ENCODE data around the gene SLC5A10. TPM values are rescaled to one million over a fixed set of nuclear protein-coding genes. Genes with fewer than 3 reads are reported as not detected.
A peak's percentile ranks its signal among the peaks of the same experiment; 100 is the strongest.
"Not testable (repeated sequence)": the region's sequence is repeated elsewhere in the genome, so short reads cannot be mapped to it uniquely, and the experiment has no call there.

Gene SLC5A10
- total RNA-seq, 1 experiment from 2014 or later = not detected

DNA sequence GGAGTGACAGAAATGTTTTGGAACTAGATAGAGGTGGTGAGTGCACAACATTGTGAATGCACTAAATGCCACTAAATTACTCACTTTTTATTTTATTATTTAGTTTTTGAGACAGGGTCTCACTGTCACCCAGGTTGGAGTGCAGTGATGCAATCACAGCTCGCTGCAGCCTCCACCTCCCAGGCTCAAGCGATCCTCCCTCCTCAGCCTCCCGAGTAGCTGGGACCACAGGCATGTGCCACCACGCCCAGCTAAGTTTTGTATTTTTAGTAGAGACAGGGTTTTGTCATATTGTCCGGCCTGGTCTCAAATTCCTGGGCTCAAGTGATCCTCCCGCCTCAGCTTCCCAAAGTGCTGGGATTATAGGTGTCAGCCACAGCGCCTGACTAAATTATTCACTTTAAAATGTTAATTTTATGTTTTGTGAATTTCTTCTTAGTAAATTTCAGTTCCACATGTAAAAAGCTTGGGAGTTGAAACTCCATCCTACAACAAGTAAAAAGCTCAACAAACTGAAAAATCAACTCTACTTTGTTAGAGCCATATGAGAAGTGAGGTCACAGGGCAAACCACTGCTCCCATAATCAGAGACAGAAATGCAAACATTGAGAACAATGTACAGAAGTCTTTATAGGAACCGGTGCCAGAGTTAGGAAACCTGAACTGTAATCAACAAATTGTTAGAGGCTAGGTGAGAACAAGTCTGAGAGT, 13.8 kb upstream of the SLC5A10 start:
- no peak for DNase-seq (ENCODE audit: low read depth)
- in situ Hi-C loops (cut with HindIII; ENCODE audit: low pct_unique_long_range_greater_than_20kb, low sequenced_read_pairs) = no loop called here

DNA sequence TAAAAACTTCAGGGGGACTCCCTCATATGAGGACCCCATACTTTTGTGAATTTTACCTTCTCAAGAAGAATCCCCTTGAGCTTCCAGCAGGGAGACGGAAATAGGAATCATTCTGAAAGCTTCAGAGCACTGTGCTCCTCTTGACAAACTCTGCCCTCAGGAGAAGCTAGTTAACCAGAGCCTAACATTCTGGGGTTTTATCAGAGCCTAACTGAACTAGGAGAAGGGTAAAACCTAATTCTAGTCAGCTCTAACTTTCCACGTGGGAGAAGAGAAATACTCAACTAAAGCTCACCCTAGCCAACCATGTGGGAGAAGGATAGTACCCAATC, 13.3 kb upstream of the SLC5A10 start:
- no peak for DNase-seq (ENCODE audit: low read depth)
- in situ Hi-C loops (cut with HindIII; ENCODE audit: low pct_unique_long_range_greater_than_20kb, low sequenced_read_pairs) = no loop called here

DNA sequence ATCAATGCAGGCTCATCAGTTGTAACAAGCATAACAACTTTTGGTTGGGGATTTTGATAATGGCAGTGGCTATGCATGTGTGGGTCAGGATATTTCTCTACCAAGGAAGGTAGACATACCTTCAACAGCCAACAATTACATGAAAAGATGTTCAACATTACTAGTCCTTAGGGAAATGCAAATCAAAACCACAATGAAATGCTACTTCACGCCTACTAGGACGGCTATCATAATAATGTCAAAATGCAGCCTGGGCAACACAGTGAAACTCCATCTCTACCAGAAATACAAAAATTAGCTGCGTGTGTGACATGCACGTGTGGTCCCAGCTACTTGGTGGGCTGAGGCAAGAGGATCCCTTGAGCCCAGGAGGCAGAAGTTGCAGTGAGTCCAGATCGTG, 7.3 kb upstream of the SLC5A10 start:
- in situ Hi-C loops (cut with HindIII; ENCODE audit: low pct_unique_long_range_greater_than_20kb, low sequenced_read_pairs) = no loop called here
- DNase-seq (ENCODE audit: low read depth) = no peak

DNA sequence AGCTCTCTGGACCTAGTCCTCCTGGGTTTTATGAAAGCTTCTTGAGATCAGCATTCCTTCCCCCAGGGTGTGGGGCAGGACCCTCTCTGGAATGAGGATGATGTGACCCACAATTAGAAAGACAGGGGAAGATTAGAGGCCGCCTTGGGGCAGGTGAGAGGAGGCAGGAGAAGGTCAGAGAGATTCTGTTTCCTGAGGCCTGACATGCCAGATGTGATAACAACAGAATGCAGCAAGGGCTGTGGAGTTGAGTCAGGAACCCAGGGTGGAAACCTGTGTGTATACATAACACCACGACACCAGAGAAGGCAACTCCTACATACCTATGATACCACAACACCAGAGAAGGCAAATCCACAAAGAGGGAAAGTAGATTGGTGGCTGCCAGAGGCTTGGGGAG, 5.4 kb upstream of the SLC5A10 start:
- in situ Hi-C loops (cut with HindIII; ENCODE audit: low pct_unique_long_range_greater_than_20kb, low sequenced_read_pairs) = no loop called here
- no peak for DNase-seq (ENCODE audit: low read depth)

DNA sequence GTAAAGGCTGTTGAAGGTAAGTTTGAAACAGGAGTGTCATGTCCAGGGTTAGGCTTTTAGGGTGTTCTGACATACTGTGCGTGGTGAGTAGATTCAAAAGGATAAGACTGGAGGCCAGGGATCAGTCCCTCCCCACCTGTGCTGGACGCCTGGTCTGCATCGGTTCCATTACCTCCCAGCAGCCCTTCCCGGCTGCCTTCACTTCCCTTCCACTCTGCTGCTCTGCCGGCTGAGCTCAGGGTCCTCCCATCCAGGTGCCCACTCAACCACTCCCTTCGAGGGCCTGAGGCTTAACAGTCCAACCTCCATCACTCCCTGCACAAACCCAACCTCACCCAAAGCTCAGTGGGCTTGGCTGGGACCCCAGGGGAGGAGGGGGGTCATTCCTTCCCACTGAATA, 4.1 kb upstream of the SLC5A10 start:
- DNase-seq (ENCODE audit: low read depth) = no peak
- in situ Hi-C loops (cut with HindIII; ENCODE audit: low pct_unique_long_range_greater_than_20kb, low sequenced_read_pairs) = no loop called here

DNA sequence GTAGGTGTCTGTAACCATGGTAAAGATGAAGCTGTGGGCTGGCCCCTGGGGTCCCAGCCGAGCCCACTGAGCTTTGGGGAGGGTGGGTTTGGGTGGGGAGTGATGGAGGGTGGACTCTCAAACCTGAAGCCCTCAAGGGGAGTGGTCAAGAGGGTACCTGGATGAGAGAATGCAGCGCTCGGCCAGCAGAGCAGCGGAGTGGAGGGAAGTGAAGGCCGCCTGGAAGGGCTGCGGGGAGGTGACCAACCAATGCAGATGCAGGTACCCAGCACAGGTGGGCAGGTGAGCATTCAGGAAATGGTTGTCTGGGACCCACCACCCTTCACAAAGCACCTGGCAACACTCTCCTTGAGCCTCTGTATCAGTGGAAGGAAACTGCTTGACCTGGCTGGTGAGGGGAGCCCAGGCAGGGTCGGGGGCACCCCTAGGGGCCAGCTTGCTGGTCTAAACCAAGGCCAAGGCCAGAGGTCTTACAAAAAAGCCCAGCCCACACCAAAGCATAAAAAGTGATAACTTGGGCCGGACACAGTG, 3.4 kb upstream of the SLC5A10 start:
- no peak for DNase-seq (ENCODE audit: low read depth)
- in situ Hi-C loops (cut with HindIII; ENCODE audit: low pct_unique_long_range_greater_than_20kb, low sequenced_read_pairs) = no loop called here

DNA sequence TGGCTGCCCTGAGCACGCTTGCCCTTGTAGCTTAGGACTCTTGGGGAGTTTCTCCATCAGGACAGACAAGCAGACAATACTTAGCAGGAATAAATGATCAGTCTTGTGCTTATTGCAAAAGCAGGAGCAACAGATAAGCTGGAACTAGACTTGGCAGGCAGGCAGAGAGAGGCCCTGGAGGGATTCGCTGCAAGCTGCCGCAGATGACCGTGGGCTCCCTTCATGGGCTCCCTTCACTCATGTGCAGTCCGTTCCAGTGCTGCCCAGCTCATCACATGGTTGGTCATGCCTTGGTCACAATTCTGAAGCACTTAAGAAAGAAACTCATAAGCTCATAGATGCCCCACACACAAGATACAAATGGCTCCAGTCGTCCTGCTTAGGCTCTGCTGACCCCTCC, 2.4 kb upstream of the SLC5A10 start:
- DNase-seq (ENCODE audit: low read depth) = no peak
- in situ Hi-C loops (cut with HindIII; ENCODE audit: low pct_unique_long_range_greater_than_20kb, low sequenced_read_pairs) = no loop called here

DNA sequence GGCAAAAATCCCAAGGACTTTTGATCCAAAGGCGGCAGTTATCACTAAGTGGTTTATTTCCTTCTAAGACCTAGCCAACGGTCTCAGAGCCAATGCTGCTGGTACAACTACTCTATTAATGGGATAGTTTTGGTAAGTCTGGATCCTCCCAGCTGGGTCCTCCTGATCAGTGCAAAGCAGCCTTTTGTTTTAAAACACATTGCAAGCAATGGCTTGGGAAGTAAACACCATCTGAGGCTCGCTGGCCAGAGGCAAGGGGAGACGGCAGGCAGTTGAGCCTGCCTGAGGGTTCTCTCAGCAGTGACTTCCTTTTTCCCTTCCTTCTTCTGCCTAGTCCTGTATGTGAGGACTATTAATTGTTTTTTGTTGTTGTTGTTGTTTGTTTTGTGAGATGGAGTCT, 1.6 kb upstream of the SLC5A10 start:
- DNase-seq (ENCODE audit: low read depth) = no peak
- in situ Hi-C loops (cut with HindIII; ENCODE audit: low pct_unique_long_range_greater_than_20kb, low sequenced_read_pairs) = no loop called here

DNA sequence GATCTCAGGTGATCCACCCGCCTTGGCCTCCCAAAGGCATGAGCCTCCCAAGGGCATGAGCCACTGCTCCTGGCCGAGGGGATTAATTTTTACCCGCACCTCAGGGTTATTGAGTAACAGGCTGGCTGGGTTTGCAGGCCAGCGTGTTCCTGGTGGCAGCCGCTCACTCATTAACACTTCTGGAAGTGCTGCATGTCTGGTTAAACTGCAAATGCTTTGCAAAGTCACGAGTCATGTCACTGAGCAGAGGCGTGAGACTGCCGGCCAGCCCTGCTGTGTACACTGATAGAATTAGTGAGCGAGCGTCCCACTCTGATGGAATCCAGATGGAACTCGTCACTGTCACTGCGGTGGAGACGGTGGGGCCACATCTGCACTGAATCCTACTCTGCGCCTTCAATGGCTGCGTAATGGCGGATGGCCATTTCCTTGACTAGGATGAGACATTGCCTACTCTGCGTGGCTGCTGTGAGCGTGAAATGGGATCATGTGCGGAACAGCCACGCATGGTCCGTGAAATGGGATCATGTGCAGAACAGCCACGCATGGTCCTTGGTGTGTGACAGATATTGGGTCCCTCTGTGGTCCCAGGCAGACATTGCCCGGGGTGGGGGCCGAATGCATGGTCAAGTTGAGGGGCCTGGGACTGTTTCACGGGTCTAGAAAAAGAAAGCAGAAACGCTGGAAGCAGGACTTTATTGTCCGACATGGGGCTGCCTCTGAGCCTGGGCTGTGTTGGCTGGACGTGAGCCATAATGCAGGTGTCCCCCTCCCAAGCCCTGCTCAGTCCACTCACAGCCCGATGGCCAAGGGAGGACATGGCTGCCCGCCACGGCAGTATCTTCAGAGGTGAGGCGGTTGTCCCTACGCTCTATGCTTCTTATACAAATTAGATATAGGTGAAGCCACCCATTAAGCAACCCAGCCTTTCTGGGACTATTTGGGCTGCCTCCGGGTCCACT, 740 bp upstream of the SLC5A10 start:
- DNase-seq (ENCODE audit: low read depth) = peak; percentile 82
- in situ Hi-C loops (cut with HindIII; ENCODE audit: low pct_unique_long_range_greater_than_20kb, low sequenced_read_pairs) = no loop called here

DNA sequence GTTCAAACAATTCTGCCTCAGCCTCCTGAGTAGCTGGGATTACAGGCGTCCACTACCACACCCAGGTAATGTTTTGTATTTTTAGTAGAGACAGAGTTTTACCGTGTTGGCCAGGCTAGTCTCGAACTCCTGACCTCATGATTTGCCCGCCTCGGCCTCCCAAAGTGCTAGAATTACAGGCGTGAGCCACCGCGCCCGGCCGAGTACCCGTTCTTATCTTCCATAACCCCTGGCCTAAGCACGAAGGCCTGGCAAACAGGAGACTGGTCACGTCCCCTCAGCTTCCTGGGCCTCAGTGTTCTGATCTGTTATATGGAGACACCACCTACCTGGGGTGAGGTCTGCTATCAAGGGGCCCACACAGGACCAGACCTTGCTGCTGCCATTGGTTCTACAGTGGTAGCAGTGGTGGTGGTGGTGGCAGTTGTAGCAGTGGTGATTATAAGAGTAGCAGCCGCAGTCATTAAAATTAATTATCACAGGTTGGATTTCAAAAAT, 1.3 kb downstream of the SLC5A10 start:
- in situ Hi-C loops (cut with HindIII; ENCODE audit: low pct_unique_long_range_greater_than_20kb, low sequenced_read_pairs) = no loop called here
- DNase-seq (ENCODE audit: low read depth) = no peak

DNA sequence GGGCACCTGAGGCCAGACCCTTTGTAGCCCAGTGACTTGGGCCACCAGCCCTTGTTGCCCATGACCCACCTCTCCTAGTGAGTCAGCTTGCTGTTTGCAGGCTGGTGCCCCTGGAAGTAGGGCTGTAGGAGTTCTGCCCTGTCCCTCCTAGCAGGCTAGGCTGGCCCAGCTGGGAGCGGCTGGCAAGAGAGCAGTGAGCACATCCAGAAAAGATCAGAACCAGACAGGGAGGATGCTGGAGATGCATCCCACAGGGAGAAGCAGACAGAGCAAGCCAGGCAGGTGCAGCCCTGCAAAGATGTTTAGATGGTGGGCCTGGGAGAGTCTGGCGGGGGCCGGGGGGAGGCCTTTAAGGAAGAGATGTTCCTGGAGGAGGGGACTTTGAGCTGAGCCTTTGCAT, 2.4 kb downstream of the SLC5A10 start:
- no peak for DNase-seq (ENCODE audit: low read depth)
- in situ Hi-C loops (cut with HindIII; ENCODE audit: low pct_unique_long_range_greater_than_20kb, low sequenced_read_pairs) = no loop called here

DNA sequence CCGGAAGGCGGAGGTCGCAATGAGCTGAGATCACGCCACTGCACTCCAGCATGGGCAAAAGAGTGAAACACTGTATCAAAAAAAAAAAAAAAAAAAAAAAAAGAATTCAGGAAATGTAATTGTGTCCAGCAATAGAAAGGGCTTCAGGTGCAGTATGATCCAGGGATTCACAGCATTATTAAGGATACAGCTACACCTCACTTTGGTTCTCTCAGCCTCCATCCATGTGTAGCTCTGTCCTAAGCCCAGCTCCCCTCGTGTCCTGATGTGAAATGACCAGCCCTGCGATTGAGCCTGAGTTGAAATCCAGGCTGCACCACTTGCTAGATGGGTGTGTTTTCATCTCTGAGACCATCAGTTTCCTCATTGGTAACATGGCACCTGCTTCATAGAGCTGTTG, 3.0 kb downstream of the SLC5A10 start:
- no peak for DNase-seq (ENCODE audit: low read depth)
- in situ Hi-C loops (cut with HindIII; ENCODE audit: low pct_unique_long_range_greater_than_20kb, low sequenced_read_pairs) = no loop called here

DNA sequence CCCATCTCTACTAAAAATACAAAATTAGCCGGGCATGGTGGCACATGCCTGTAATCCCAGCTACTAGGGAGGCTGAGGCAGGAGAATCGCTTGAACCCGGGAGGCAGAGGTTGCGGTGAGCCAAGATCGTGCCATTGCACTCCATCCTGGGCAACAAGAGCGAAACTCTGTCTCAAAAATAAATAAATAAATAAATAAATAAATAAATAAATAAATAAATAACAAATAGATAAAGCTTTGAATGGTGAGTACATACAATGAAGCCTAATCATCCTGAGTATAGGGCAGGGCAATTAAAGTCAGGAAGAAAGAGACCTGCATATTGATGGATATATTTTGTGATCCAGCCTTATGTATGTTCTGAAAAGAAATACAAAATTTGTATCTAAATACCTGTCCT, 4.1 kb downstream of the SLC5A10 start:
- DNase-seq (ENCODE audit: low read depth); in situ Hi-C loops (cut with HindIII; ENCODE audit: low pct_unique_long_range_greater_than_20kb, low sequenced_read_pairs): not testable (repeated sequence)

DNA sequence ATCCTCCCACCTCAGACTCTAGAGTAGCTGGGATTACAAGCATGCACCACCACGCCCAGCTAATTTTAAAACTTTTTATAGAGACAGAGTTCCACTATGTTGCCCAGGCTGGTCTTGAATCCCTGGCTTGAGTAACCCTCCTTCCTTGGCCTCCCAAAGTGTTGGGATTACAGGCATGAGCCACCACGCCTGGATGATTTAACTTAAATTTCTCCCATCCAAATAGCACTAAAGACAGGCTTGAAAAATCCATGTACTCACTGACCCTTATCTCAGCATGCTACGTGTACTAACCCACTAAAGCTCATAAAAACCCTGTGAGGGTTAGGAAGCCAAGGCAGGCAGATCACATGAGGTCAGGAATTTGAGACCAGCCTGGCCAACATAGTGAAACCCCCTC, 4.6 kb downstream of the SLC5A10 start:
- DNase-seq (ENCODE audit: low read depth) = no peak
- in situ Hi-C loops (cut with HindIII; ENCODE audit: low pct_unique_long_range_greater_than_20kb, low sequenced_read_pairs) = no loop called here

DNA sequence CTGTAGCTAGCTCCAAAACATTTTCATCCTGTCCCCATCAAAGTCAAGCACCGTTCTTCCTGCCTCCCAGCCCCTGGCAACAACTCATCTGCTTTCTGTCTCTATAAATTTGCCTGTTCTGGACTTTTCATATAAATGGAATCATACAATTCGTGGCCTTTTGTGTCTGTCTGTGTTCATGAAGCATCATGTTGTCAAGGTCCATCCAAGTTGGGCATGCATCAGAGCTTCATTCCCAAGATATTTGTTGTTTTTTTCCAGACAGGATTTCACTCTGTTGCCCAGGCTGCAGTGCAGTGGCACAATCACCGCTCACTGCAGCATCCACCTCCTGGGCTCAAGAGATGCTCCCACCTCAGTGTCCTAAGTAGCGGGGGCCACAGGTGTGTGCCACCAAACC, 5.9 kb downstream of the SLC5A10 start:
- in situ Hi-C loops (cut with HindIII; ENCODE audit: low pct_unique_long_range_greater_than_20kb, low sequenced_read_pairs) = no loop called here
- no peak for DNase-seq (ENCODE audit: low read depth)

DNA sequence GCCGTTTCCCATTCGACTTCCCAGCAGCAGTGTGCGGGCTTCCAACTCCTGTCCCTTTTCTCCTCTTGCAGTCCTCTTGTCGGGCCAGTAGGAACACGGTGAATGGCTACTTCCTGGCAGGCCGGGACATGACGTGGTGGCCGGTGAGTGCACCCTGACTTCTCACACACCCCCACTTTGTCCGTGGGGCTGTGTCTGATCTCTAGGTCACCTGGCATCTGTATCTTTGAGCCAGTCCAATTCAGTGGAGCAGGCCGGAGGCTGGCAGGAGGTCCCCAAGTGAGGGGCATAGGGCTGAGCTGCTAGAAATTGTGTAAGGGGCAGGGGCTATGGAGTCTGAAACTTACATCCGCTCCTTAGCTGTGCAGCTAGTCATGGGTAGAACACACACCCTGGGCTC, 6.6 kb downstream of the SLC5A10 start:
- in situ Hi-C loops (cut with HindIII; ENCODE audit: low pct_unique_long_range_greater_than_20kb, low sequenced_read_pairs) = no loop called here
- no peak for DNase-seq (ENCODE audit: low read depth)

DNA sequence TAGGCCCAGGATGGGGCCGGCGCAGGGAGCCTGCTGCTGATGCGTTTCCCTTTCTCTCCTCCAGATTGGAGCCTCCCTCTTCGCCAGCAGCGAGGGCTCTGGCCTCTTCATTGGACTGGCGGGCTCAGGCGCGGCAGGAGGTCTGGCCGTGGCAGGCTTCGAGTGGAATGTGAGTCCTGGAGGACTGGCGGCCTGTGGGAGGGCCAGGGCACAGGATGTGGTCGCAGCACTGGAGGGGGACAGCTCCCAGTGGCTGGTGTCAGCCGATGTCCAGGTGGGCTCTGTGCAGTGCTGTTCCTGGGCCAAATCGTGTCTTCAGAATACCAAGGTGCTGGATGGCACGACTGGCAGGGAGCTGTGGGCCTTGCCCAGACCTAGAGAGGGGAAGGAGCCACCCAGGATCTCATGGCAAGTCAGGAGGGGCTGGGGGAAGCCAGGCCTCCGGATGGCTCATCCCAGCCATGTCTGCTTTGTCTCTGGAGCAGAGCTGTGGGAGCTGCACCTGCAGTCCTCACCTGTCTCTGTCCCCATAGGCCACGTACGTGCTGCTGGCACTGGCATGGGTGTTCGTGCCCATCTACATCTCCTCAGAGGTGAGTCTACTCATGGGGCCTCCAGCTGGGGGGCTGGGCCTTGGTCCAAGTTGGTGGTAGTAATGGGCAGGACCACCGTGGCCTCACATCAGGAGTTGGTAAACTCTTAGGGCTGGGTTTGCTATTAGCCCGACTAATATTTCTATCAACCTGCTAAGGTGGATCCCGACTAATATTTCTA, 7.3 kb downstream of the SLC5A10 start:
- DNase-seq (ENCODE audit: low read depth) = no peak
- in situ Hi-C loops (cut with HindIII; ENCODE audit: low pct_unique_long_range_greater_than_20kb, low sequenced_read_pairs) = no loop called here

DNA sequence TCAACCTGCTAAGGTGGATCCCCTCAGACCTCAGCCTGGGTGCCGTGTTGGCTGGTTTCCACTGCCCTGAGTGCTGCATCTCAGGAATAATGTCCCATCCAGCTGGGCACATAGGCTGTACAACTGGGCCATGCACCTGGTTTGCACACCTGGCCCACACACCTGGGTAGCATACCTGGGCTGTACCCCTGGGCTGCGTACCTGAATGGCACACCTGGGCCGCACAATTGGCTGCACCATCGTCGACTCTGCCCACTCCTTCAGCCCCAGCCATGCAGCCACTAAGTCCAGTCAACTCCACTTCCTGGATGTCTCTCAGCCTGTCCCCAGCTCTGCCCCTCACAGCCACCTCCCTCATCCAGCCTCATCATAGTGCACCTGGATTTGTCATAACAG, 7.9 kb downstream of the SLC5A10 start:
- in situ Hi-C loops (cut with HindIII; ENCODE audit: low pct_unique_long_range_greater_than_20kb, low sequenced_read_pairs) = no loop called here
- DNase-seq (ENCODE audit: low read depth) = no peak

DNA sequence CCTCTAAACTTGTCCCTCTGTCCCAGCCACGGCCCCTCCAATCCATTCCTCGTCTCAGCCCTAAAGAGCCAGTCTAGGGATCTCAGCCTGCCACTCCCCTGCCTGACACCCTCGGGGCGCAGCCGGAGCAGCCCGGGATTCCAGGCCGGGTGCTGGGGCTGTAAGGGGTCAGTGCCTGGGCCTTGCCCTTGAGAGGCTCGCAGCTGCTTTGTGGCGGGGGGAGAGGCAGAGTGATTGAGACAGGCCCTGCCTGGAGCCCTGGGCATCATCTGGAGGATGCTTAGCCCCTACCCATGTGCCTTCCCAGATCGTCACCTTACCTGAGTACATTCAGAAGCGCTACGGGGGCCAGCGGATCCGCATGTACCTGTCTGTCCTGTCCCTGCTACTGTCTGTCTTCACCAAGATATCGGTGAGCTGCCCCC, 8.3 kb downstream of the SLC5A10 start:
- no peak for DNase-seq (ENCODE audit: low read depth)
- in situ Hi-C loops (cut with HindIII; ENCODE audit: low pct_unique_long_range_greater_than_20kb, low sequenced_read_pairs) = no loop called here

All from Caki2 (cell line).